Stimulated activated CD4-positive, alpha-beta T cell treated with anti-CD3 and anti-CD28 coated beads, TNF-alpha, amount 100 ng/mL, for 1 hour (primary cell): Measurements from ENCODE around the gene LGMN.

ENCODE experiments used
- DNase-seq, 3 donors: peaks; one replicate each; pipeline ENCODE4 v3.0.0-alpha.2; 2020; ENCODE audit warnings: low read depth in 3 of 3, low spot score in 1 of 3

LGMN gene

DNA sequence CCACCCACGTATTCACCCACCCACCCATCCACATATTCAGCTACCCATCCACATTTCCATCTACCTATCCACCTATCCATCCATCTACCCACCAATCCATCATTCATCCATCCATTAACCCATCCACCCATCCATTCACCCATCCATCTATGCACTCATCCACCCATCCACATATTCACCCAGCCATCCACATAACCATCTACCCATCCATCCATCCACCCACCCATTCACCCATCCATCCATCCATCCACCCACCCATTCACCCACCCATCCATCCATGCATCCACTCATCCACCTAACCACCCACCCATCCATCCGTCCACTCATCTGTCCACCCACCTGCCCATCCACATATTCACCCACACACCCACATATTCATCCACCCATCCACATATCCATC lies 70.5 kb downstream of the LGMN start:
- DNase-seq = no peak

DNA sequence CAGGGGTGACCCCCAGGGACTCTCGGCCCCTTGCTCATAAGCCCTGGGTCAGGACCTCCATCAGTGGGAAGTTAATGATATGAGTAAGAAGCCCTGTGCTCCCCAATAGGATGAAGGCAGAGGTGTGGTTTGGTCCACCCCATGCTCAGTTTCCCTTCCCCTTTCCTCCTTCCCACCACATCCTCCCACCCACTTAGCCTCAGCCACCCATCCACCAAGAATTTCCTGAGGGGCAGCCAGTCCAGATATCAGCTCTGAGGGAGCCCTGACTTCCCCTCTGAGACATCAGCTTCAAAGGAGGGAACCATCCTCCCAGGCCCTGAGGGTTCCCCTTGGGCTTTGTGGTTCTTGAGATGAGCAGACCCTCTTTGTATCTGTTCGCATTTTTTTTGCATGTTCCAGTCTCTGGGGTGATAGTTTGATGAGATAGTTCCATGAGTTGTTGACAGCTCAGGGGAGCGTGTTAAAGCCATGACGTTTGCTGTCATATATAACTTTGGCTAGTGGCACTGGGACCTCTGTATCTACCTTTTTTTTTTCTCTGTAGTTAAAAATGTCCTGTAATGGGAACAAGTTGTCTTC lies 71.2 kb downstream of the LGMN start:
- DNase-seq = no peak

DNA sequence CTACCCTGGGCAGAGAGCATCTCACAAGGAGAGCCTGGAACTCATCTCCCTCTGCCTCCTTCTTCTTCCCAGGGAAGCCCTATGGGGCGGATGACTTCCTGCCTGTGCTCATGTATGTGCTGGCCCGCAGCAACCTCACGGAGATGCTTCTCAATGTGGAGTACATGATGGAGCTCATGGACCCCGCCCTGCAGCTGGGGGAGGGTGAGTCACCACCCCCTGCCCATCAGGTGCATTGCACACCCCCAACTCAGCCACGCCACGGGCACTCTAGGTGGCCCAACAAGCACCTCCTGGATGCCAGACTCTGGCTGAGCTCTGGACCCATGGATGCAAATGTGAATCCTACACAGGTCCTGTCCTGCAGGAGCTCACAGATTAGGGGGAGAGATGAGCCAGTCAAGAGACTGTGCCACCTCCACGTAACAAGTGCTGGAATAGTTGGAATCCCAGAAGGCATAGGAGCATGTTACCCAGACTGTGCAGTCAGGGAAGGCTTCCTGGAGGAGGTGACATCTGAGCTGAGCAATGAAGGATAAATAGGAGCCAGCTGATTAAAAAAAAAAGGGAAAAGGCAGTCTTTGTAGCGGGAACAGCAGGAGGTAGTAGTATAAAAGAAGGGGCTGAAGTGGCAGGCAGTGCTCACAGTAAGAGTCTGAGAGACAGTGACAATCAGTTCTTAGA lies 71.9 kb downstream of the LGMN start:
- DNase-seq = no peak

DNA sequence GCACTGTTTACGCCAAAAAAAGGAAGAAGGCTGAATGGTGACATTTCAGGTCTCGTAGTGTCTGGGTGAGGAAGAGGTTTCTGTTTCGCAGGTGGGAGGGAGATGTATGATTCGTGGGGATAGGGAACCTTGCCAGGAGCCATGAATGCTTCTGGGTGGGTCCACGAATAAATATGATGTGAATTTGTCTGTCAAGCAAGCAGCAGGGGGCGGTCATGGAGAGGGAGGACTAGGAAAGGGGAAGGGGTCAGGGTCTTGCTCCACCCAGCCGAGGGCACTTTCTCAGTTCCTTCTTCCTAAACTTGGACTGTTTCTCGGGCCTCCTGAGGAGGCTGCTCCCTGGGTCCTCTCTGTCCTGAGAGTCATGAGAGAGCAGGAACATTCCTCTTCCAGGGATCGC lies 72.5 kb downstream of the LGMN start:
- no peak for DNase-seq

DNA sequence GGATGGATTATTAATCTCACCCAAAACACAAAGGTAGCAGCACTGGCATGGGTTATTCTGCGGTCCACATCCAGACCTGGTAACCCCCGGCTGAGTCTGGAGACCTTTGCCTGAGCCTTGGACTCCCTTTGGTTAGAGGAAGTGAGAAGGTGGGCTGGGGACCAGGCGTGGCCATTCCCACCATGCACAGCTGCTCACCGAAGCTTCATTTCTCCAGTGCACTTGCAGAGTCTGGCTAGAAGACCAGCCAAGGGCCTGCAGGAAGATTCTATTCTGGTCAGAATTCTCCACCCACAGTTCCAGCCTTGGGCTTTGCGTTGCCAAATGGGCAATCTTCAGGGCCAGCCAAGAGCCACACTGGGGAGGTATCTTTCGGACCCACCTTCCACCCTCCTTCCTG lies 73.0 kb downstream of the LGMN start:
- DNase-seq = no peak

DNA sequence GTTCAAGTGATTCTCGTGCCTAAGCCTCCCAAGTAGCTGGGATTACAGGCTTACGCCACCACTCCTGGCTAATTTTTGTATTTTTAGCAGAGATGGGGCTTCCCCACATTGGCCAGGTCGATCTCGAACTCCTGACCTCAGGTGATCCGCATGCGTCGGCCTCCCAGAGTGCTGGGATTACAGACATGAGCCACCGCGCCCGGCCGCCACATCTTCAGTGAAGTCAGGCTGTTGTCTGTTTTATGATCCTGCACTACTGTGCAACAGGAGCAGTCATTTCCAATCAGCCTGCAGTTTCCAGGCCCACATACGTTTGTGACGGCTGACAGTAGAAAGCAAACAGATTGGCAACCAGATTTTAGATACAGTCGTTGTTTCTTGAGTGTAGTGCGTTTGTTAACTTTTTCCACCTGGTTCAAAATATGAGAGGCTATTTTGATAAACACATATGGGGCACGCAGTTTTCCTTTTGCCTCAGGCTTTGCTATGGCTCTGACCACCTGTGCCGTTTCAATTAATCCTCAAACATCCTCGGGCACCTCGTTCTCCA lies 74.8 kb downstream of the LGMN start:
- DNase-seq = no peak

DNA sequence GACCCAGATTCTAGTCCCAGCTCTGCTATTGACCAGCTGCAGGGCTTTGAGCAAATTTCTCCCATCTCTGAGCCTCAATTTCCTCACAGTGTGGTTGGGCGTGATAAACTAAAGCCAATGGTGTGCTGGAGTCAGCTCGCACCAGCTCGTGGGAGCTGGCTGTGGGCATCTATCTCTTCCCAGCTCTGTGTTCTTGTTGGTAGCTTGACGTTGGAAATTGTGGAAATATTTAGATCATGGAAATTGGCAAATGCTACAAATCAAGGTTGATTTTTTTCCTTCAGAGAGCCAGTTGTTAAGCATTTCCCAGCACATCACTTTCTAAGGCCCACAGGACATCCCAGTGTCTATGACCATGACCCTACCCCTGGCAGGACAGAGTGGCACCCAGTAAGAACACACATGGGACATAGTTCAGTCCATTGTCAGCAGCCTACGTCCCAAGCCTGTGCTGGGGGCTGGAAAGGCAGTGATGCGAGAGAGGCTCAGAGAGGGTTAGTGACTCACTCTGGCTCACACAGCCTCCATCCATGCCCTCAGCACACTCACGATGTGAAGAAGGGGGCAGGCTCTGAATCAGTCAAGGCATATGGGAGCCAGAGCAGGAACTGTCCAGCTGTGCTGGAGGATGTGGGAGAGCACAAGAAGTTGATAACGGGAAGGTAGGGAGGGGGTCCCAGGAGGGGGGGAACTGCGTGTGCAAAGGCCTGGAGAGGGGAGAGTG lies 77.6 kb downstream of the LGMN start:
- DNase-seq = no peak

DNA sequence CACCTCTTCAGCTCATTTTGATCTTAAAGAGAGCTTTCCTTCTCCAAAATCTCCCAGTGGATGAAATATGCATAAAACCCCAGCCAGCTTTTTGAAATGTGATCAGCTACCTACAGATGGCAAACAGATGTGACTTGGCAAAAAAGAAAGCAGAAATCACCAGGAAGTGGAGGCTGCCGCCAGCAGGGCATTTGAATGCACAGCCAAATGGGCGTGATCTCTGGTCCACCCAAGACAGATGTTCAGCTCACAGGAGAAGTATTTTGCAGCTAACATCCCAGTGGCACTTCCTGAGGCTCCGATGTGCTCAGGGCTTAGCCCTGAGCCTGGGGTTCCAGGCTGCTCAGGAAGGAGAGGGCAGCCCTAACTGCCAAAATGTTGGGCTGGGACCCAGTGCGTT lies 78.3 kb downstream of the LGMN start:
- no peak for DNase-seq

DNA sequence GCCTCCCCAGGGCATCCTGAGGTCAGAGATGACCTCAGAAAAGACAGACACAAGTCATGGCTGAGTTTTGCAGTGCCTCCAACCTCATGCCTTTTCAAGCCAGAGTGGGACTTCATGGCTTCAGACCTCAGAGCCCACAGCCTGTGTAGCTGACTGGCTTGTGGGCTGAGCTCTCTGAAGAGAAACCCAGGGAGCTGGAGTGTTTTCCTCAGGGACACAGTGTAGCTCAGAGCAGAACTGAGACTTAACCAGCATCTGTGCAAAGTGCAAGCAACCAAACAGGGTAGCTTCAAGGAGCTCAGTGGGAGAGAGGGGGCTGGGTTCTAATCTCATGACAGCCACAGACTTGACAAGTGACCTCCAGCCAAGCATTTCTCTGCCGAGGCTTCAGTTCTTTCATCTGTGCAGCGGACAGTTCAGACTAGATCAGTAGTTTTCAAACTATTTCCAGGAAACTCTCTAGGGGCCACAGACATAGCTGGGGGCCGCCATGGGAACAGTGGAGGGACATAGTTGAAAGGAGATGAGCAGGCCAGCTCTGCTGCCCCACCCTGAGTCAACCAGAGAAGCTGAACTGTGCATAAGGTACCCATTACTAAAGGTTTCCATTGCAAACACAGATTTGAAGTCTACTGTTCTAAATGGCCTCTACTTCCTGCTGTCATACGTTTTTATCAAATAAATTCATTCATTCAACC lies 80.0 kb downstream of the LGMN start:
- no peak for DNase-seq

DNA sequence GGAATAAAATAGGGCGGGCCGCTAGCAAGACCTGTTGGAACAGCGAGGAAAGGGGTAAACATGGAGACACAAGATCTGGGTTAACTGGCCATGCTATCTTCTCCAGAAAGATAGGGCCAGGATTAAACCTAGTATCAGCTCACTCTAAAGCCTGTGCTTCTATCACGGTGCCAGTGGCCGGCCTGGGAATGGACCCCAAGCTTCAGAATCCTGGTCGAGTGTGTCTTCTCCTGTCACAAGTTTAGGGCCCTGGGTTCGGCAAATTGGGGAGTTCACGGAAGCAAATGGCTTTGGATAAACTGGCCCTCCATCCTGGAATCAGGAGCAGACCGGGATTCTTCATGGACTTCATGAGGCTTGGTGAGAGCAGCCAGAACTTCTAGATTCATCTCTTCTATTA lies 82.2 kb downstream of the LGMN start:
- DNase-seq = no peak

DNA sequence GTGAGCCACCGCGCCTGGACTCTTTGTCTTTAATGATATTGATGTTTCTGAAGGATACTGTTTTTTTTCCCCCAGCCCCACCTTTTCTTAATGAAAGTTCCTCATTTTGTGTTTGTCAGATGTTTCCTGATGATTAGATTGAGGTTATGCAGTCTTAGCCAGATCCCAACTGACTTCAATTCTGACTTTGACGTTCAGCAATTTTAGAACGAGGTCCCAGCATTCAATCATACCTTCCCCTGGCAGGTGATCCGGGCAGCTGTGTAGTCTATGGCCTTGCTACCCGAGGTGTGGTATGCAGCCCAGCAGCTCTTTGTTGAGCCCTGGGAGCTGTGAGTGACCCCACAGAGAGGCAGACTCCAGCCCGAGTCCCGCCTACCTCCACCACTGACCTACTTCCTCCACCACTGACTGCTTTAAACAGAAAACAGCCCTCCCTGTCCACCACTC lies 82.7 kb downstream of the LGMN start:
- DNase-seq = no peak

DNA sequence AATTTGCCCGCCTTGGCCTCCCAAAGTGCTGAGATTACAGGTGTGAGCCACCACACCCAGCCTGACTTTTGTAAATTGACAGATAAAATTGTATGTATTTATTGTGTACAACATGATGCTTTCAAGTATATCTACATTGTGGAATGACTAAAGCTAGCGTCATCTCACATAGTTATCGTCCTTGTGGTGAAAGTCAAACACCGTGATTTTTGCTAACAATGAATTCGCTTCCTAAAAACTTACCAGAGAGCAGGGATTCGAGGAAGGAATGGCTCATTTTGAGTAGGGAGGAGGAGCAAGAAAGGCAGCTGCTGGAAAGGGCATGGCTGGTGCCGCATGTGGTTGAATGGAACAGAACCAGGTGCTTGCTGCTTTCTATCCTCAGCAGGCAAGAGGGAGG lies 85.4 kb downstream of the LGMN start:
- no peak for DNase-seq

DNA sequence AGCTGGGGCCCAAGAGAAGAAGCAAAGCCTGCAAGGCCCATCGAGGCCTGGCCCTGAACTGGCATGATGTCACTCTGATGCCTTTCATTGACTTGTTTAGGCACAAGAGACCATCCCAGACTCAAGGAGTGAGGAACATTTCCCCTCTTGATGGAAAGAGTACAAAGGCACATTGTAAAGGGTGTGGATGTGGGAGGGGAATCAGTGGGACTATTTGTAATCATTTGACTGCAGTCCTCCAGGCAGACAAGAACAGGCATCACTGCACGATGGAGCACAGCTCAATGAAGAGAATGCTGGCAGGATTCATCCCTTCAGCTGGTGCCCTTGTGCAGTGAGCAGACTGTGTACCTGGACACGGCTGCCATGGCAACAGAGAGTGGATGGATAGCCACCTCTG lies 87.9 kb downstream of the LGMN start:
- no peak for DNase-seq

DNA sequence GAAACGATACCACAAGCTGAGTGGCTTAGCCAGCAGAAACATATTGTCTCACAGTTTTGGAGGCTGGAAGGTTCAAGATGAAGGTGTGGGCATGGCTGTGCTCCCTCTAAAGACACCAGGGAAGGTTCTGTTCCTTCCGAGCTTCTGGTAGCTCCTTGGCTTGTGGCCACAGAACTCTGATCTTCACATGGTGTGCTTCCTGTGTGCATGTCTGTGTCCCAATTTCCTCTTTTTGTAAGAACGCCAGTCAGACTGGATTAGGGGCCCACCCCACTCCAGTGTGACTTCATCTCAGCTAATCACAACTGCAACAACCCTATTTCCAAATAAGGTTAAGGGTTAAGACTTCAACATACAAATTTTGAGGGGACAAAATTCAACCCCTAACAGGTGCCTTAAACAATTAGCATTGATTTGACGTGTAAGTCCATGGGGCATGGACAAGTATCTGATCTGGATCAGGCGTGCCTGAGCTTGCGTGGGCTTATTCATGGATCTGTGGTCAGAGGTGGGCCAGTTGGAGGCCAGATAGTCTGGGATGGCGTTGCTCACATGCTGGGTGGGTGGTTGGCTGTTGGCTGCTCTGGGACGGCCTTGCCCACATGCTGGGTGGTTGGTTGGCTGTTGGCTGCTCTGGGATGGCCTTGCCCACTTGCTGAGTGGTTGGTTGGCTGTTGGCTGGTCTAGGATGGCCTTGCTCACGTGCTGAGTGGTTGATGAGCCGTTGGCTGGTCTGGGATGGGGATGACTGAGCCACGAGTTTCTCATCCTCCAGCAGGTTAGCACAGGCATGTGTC lies 88.5 kb downstream of the LGMN start:
- no peak for DNase-seq

DNA sequence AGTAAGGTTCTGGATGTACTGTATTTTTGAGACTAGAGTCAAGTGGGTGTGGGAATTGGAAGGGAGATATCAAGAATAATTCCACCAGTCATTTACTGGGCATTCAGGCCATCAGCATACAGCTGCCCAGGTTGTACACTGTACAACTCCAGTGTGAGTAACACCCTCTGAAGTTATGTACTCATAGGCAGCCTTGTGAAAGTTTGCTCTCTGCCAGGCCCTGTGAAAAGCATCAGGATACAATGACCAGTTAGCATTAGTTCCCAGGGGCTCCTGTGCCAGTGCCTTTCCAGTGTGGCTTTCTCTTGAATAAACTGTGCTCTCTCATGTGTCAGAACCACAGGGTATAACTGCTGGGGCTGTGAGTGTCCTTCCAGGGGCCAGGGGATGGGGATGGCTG lies 89.7 kb downstream of the LGMN start:
- DNase-seq = no peak

DNA sequence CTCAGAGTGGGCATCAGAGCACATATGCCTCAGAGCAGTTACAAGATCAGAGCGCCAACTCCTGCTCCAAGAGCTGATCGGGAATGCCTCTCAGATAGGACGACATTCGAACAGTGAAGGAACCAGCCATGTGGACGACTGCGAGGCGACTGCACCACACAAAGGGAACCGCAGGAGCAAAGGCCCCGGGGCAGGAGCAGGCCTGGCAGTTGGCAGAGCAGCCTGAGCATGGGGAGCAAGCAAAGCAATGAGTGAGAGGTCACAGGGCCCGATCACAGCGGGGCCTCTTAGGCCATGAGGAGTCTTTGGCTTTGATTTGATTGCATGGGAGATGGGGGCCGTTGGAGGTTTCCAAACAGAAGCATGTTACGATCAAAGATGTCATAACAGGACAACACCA lies 90.3 kb downstream of the LGMN start:
- no peak for DNase-seq

DNA sequence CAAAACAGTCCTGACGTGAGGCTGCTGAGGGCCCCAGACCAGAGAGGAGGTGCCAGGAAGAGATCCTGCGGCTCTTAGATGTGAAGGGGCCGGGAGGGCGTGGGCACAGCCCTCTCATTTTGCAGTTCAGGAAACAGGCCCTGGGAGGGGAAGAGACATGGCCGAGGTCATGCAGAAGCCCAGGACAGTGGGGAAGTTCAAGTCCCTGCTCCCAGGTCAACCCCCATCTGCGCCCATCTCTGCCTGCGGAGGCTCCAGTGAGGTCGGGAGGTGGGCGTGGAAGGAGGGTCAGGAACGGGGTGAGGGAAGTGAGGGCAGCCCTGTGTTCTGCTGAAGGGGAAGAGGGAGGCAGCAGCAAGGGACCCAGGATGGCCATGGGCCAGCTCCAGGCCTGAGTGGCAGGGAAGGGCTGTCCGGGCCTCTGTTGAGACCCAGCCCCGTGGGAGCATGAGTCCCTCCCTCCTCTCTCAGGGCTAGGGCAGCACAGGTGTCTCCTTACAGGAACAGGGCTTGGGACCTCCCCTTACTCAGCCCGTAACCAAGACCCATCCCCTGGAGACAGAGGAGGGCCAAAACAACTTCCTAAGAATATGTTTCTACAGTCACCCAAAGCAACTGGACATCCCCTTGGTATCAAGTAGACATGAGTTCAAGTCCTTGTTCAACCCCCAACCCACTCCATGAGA lies 90.8 kb downstream of the LGMN start:
- DNase-seq = no peak

DNA sequence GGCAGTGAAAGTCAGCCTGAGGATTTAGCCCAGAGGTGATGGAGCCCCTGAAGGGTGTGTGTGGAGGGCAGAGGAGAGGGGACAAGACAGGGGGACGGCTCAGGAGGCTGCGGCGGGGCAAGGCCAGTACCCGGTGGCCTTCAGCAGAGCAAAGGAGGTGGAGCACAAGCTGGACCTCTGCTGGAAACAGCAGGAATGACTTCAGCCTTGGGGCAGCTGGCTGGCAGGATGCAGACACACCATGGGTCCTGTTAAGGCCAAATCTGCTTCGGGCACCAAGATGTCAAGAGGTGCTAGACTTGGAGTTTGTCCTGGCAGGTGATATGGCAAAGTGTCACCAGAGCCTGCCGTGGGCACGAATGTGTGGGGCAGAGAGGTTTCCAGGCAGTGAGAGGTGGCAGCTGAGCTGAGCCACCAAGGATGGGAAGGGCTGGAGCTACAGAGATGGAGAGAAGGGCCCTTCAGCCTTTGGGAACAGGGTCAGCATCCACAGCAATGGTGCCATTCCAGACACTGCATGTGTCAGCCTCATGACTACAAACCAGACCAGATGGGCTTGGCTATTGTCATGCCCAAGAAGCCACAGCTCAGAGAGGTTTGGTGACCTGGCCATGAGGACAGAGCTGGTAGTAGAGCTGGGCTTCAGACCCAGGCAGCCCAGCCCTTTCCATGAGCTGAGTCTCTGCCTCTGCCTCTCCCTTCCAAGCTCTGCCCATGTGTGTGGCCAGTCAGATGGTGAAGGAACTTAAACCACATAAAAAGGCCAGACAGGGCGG lies 91.9 kb downstream of the LGMN start:
- DNase-seq = no peak

DNA sequence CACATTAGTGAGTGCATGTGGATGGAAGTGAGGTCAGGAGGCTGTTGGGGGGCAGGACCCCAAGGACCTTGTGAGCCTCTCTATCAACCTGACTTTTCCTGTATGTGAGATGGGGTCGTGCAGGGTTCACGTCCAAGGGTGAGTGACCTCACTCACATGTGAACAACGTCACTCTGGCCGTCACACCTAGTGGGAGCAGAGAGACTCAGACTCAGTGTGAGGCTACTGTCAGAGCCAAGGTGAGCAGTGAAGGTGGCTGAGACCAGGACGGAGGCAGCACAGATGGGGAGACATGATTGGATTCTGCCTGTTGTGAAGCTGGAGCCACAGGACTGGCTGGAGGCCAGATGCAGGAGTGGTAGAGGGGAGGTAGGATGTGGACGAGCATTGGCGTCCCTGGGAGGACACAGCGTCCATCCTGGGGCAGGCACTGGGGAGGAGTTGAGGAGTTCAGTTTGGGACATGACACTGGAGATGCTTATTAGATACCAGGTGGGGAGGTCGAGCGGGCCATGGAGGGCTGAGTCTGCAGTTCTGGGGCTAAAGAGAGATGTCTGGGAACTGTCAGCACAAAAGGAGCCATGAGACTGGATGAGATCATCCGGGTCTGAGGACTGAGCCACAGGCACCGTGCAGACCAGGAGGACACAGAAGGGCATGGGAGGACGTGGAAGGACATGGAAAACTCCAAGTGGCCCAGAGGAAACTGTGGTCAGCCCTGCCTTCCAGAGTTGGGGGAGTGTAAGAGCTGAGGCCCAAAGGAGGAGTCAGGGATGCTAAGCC lies 92.8 kb downstream of the LGMN start:
- DNase-seq = no peak
